K562 (cell line): ENCODE measurements around the gene TRPC3. TPM values are rescaled to one million over a fixed set of nuclear protein-coding genes. Genes with fewer than 3 reads are reported as not detected.

Experiments used
- BCOR ChIP-seq: fragments of 450-650 bp; IDR thresholded peaks from 2 replicates; pipeline ENCODE4 v1.6.1; 2016
- CHD4 ChIP-seq: fragments of 200-600 bp; sonication (generic); IDR thresholded peaks from 3 replicates; pipeline ENCODE4 v1.6.1; 2012; ENCODE audit warnings: low read depth, mild to moderate bottlenecking, mixed read lengths, low read length, inconsistent platforms; ENCODE audit not compliant: insufficient read depth, insufficient replicate concordance, poor library complexity, severe bottlenecking
- COPS2 ChIP-seq: fragments of 450-650 bp; conservative IDR thresholded peaks from 2 replicates; pipeline ENCODE4 v1.6.1; 2016; ENCODE audit warnings: mild to moderate bottlenecking, moderate library complexity
- DIDO1 ChIP-seq: fragments of 450-650 bp; IDR thresholded peaks from 2 replicates; pipeline ENCODE4 v1.6.1; 2016; ENCODE audit warnings: low read depth, missing biosample characterization, missing genetic modification characterization
- EGR1 ChIP-seq: fragments of 450-650 bp; conservative IDR thresholded peaks from 2 replicates; pipeline ENCODE4 v1.6.1; 2017; ENCODE audit warnings: mild to moderate bottlenecking
- ETS2 ChIP-seq: IDR thresholded peaks from 2 replicates; pipeline ENCODE4 v1.6.1; 2016; ENCODE audit warnings: borderline replicate concordance, missing genetic modification characterization, mild to moderate bottlenecking, moderate library complexity, missing compliant biosample characterization; ENCODE audit not compliant: poor library complexity, severe bottlenecking
- GATAD2A ChIP-seq: fragments of 450-650 bp; IDR thresholded peaks from 2 replicates; pipeline ENCODE4 v1.6.1; 2017
- HMG20B ChIP-seq: fragments of 250-450 bp; sonication (Bioruptor Pico); IDR thresholded peaks from 2 replicates; pipeline ENCODE4 v1.5.0; 2021; ENCODE audit warnings: mild to moderate bottlenecking
- HNRNPK ChIP-seq: fragments of 200-400 bp; formaldehyde crosslinking; IDR thresholded peaks from one replicate; pipeline ENCODE4 v1.6.1; 2018; ENCODE audit warnings: mild to moderate bottlenecking, low read depth, low read length; ENCODE audit not compliant: poor library complexity, severe bottlenecking
- HOXB6 ChIP-seq: fragments of 250-450 bp; sonication (Bioruptor Pico); IDR thresholded peaks from 2 replicates; pipeline ENCODE4 v1.5.1; 2022; ENCODE audit warnings: mild to moderate bottlenecking, borderline replicate concordance
- KDM2B ChIP-seq: fragments of 250-450 bp; sonication (Bioruptor Pico); IDR thresholded peaks from 2 replicates; pipeline ENCODE4 v1.8.0; 2021; ENCODE audit warnings: mild to moderate bottlenecking, moderate library complexity
- LARP7 ChIP-seq: fragments of 450-650 bp; IDR thresholded peaks from 2 replicates; pipeline ENCODE4 v1.6.1; 2016
- MAZ ChIP-seq, 2 experiments: fragments of 450-650 bp in 1 of 2; sonication (generic) in 1 of 2; formaldehyde crosslinking; IDR thresholded peaks in 1 of 2; conservative IDR thresholded peaks in 1 of 2; 2 replicates each; pipeline versions ENCODE4 v1.4.0 to v1.5.0; 2020; ENCODE audit warnings: mild to moderate bottlenecking in 1 of 2, missing genetic modification reagents in 1 of 2
- RBM15 ChIP-seq: fragments of 200-400 bp; formaldehyde crosslinking; IDR thresholded peaks from 2 replicates; pipeline ENCODE4 v1.6.1; 2018; ENCODE audit warnings: mild to moderate bottlenecking, low read length, moderate library complexity; ENCODE audit not compliant: insufficient read depth
- RCOR1 ChIP-seq, 2 experiments: IDR thresholded peaks; 2 replicates each; pipeline ENCODE4 v1.6.1; 2012; ENCODE audit warnings: low read depth in 2 of 2, low read length in 2 of 2, borderline replicate concordance in 1 of 2, improper control_type of control experiment in 1 of 2
- SMARCA4 ChIP-seq: fragments of 450-650 bp; IDR thresholded peaks from 2 replicates; pipeline ENCODE4 v1.6.1; 2016
- ZEB2 ChIP-seq: fragments of 450-650 bp; IDR thresholded peaks from 2 replicates; pipeline ENCODE4 v1.6.1; 2016
- ZNF551 ChIP-seq: fragments of 250-450 bp; sonication (Bioruptor Pico); IDR thresholded peaks from 2 replicates; pipeline ENCODE4 v1.5.0; 2021; ENCODE audit warnings: mild to moderate bottlenecking, moderate library complexity
- ZNF57 ChIP-seq: fragments of 450-650 bp; formaldehyde crosslinking; IDR thresholded peaks from 2 replicates; pipeline ENCODE4 v1.4.0; 2020; ENCODE audit warnings: mild to moderate bottlenecking, moderate library complexity
- ZNF778 ChIP-seq: fragments of 450-650 bp; formaldehyde crosslinking; IDR thresholded peaks from 2 replicates; pipeline ENCODE4 v1.4.0; 2020; ENCODE audit warnings: mild to moderate bottlenecking, moderate library complexity
- polyA plus RNA-seq, 8 experiments: library from polyadenylated mRNA; depleted of rRNA in 4 of 8; stranded (reverse) in 5 of 8; unstranded in 3 of 8; fragments of >200 nt; fragmentation: Nextera tagmentation in 2 of 8; fragmentation: Illumina TruSeq in 1 of 8; extraction: Ambion mirVana in 2 of 8; extraction: Trizol in 1 of 8; gene quantifications; 2 replicates each; pipeline versions ENCODE4 v1.2.1 to v1.2.3, GENCODE V29; 2011 to 2014; ENCODE audit warnings: inconsistent platforms in 1 of 8, missing spikeins in 1 of 8
- total RNA-seq, 7 experiments: library from RNA; depleted of rRNA in 6 of 7; stranded (reverse); fragments of >200 nt in 6 of 7; fragmentation: Illumina TruSeq in 2 of 7; extraction: Trizol in 2 of 7; gene quantifications; 2 replicates each; pipeline versions ENCODE4 v1.2.1 to v1.2.3, GENCODE V29; 2011 to 2021; ENCODE audit warnings: low replicate concordance in 1 of 7
- TF ChIP-seq, protein P1 (sequence below): fragments of 450-650 bp; IDR thresholded peaks from 2 replicates; pipeline ENCODE4 v1.6.1; 2018; ENCODE audit not compliant: partially characterized antibody
- TF ChIP-seq, protein P2 (sequence below): fragments of 250-450 bp; sonication (Bioruptor Pico); IDR thresholded peaks from 2 replicates; pipeline ENCODE4 v1.5.0; 2020; ENCODE audit warnings: mild to moderate bottlenecking
- TF ChIP-seq, protein P3 (sequence below), 2 experiments: fragments of 250-450 bp in 1 of 2; fragments of 450-650 bp in 1 of 2; sonication (Bioruptor Pico) in 1 of 2; IDR thresholded peaks; 2 replicates each; pipeline versions ENCODE4 v1.6.1 to v1.8.0; 2016 to 2021; ENCODE audit warnings: mild to moderate bottlenecking in 2 of 2, moderate library complexity in 2 of 2, missing compliant biosample characterization in 1 of 2, missing genetic modification characterization in 1 of 2

The TRPC3 gene
- total and polyA plus RNA-seq, 9 of the 15 experiments (the other 6 are each of a cell fraction or from before 2014, with no cell fraction given), result 0.01 to 0.27 (median 0.11) TPM

DNA sequence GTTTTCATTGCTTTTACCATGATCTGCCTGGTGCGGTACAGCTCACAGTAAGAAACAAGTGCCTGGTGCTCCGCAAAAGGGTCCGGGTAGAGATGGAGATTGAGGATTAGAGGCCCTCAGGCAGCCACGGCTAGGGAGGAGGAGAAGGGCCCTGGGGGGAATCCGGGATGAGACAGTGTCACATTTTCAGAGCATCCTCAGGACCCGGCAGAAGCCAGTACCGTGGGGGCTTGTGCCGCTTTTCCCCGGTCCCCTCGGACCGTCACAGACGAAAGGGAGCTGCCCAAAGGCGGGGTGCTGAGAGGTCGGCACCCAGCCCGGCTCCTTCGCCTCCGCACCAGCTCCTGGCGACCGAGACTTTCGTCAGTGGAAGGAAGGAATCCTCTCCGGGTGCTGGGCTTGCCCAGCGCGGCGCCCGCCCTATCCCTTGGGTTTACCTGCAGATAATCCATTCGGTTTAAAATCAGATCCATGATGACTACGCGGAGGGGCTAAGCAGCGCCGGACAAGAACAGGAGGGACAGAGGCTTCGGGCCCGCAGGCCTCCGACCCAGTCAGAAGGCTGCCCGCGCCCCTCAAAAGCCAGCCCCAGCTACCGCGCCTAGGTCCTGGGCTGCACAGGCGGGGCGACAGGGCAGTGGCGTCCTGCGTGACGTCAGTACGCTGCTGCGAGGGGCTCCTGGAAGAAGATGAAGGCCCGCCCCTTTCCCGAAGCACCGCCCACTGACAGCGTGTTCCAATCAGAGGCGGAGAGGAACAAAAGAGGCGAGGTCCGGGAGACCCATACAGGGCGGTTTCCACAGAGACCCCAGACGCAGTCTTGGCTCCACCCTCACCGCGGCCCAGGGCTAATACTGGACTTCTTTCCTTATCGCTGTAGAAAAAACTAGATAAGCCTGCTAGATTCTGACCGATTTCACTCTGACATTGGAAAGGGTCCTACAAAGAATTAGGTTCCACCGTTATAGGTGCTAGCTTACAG is 81.7 kb downstream of the TRPC3 start, which contains the start of gene BBS7 (continued):
- TF ChIP-seq MAZ (CRISPR knock-in tag; conservative IDR thresholded peaks at IDR 0.05 in 1 of 2, IDR thresholded peaks at IDR 0.05 in 1 of 2) (peak in 1 of 2 experiments; percentile 62; a peak in 2 of 4 replicates), SMARCA4 (0 out of 2 replicates have a peak, but pooled peaks have one; percentile 46), LARP7 (no peak), ETS2 (tag) (no peak), EGR1 (no peak), HMG20B (CRISPR knock-in tag) (no peak), GATAD2A (no peak), COPS2 (no peak), ZNF778 (CRISPR knock-in tag) (no peak), RCOR1 (IDR thresholded peaks at IDR 0.05; ENCODE audit: borderline replicate concordance in 1 of 2, low read depth in 2 of 2, low read length in 2 of 2) (0 out of 4 replicates have a peak, but pooled peaks of 1 of the 2 experiments have one; percentile 24), RBM15 (no peak), CHD4 (no peak), HNRNPK (no peak), BCOR (no peak), ZNF551 (CRISPR knock-in tag) (no peak), KDM2B (no peak), DIDO1 (tag) (no peak), HOXB6 (CRISPR knock-in tag) (no peak), ZEB2 (no peak), ZNF57 (CRISPR knock-in tag) (no peak)
- TF ChIP-seq, protein P1, sequence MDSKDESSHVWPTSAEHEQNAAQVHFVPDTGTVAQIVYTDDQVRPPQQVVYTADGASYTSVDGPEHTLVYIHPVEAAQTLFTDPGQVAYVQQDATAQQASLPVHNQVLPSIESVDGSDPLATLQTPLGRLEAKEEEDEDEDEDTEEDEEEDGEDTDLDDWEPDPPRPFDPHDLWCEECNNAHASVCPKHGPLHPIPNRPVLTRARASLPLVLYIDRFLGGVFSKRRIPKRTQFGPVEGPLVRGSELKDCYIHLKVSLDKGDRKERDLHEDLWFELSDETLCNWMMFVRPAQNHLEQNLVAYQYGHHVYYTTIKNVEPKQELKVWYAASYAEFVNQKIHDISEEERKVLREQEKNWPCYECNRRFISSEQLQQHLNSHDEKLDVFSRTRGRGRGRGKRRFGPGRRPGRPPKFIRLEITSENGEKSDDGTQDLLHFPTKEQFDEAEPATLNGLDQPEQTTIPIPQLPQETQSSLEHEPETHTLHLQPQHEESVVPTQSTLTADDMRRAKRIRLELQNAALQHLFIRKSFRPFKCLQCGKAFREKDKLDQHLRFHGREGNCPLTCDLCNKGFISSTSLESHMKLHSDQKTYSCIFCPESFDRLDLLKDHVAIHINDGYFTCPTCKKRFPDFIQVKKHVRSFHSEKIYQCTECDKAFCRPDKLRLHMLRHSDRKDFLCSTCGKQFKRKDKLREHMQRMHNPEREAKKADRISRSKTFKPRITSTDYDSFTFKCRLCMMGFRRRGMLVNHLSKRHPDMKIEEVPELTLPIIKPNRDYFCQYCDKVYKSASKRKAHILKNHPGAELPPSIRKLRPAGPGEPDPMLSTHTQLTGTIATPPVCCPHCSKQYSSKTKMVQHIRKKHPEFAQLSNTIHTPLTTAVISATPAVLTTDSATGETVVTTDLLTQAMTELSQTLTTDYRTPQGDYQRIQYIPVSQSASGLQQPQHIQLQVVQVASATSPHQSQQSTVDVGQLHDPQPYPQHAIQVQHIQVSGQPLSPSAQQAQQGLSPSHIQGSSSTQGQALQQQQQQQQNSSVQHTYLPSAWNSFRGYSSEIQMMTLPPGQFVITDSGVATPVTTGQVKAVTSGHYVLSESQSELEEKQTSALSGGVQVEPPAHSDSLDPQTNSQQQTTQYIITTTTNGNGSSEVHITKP, result no peak
- TF ChIP-seq, protein P2, sequence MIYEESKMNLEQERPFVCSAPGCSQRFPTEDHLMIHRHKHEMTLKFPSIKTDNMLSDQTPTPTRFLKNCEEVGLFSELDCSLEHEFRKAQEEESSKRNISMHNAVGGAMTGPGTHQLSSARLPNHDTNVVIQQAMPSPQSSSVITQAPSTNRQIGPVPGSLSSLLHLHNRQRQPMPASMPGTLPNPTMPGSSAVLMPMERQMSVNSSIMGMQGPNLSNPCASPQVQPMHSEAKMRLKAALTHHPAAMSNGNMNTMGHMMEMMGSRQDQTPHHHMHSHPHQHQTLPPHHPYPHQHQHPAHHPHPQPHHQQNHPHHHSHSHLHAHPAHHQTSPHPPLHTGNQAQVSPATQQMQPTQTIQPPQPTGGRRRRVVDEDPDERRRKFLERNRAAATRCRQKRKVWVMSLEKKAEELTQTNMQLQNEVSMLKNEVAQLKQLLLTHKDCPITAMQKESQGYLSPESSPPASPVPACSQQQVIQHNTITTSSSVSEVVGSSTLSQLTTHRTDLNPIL (CRISPR knock-in tag), result no peak
- TF ChIP-seq, protein P3, sequence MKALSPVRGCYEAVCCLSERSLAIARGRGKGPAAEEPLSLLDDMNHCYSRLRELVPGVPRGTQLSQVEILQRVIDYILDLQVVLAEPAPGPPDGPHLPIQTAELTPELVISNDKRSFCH (CRISPR knock-in tag; IDR thresholded peaks at IDR 0.05), result no peak
- TF ChIP-seq, protein P3 (tag; IDR thresholded peaks at IDR 0.05), result no peak
